HepG2 (cell line): Measurements from ENCODE around the gene HOXB4. TPM values are rescaled to one million over a fixed set of nuclear protein-coding genes. Genes with fewer than 3 reads are reported as not detected.

Experiments
- ATAC-seq: fragments of 200-7000 bp; cut with Tn5 transposase; 3 replicates; pipeline ENCODE4 v1.9.1; 2020; ENCODE audit warnings: mild to moderate bottlenecking, moderate library complexity
- BruUV-seq: library from RNA; stranded (reverse); fragments of 400-500 nt; replicated peaks from 2 replicates; lab custom pipeline; 2021; lab: Mats Ljungman, UMichigan
- CTCF ChIA-PET: fragments of 300-600 bp; formaldehyde crosslinking; extraction: SDS; loops from one replicate; lab custom pipeline; 2021; ENCODE audit warnings: low total read pairs, inconsistent platforms, low intra/inter-chr PET ratio; lab: Yijun Ruan, JAX
- POLR2A ChIA-PET: fragments of 350-600 bp; sonication (Branson Sonifier 250); formaldehyde crosslinking; loops from one replicate; lab custom pipeline; 2020; ENCODE audit warnings: antibody characterized with exemption, inconsistent platforms; lab: Yijun Ruan, JAX
- DNase-seq: peaks from one replicate; pipeline ENCODE4 v3.0.0-alpha.2; 2015; ENCODE audit warnings: low spot score
- FAIRE-seq: peaks from 3 replicates; lab custom pipeline; 2011; peaks lifted over from hg19 to GRCh38; lab: Jason Lieb, UNC
- H2AFZ ChIP-seq: one replicate; pipeline ENCODE4 v1.6.1; 2011; ENCODE audit warnings: low read length, inconsistent platforms
- H3K27ac ChIP-seq: fragments of 300-600 bp; 3 replicates; pipeline ENCODE4 v1.8.0; 2011; ENCODE audit warnings: mixed run types, mild to moderate bottlenecking, mixed read lengths, low read length, inconsistent platforms; ENCODE audit not compliant: insufficient read depth; ENCODE audit errors: extremely low read length
- H3K27me3 ChIP-seq, 2 experiments: fragments of 200-600 bp in 1 of 2; 2 replicates in 1 of 2; 3 replicates in 1 of 2; pipeline versions ENCODE4 v1.6.0 to v1.8.0; 2011; ENCODE audit warnings: low read length in 2 of 2, mild to moderate bottlenecking in 2 of 2, moderate library complexity in 2 of 2, inconsistent platforms in 1 of 2; ENCODE audit not compliant: insufficient read depth in 2 of 2, control insufficient read depth in 1 of 2
- H3K36me3 ChIP-seq, 2 experiments: fragments of 200-600 bp in 1 of 2; replicated peaks in 1 of 2; 2 replicates in 1 of 2; 3 replicates in 1 of 2; pipeline versions ENCODE4 v1.5.1 to v1.8.0; 2011; ENCODE audit warnings: low read length in 2 of 2, inconsistent platforms in 1 of 2; ENCODE audit not compliant: insufficient read depth in 2 of 2, control insufficient read depth in 1 of 2
- H3K4me1 ChIP-seq: 2 replicates; pipeline ENCODE4 v1.5.1; 2012; ENCODE audit warnings: low read length, inconsistent platforms; ENCODE audit not compliant: insufficient read depth
- H3K4me2 ChIP-seq: 2 replicates; pipeline ENCODE4 v1.6.0; 2011; ENCODE audit warnings: low read depth, low read length, inconsistent platforms
- H3K4me3 ChIP-seq, 3 experiments: fragments of 200-600 bp in 1 of 3; sonication (generic), shearing (Covaris generic) in 1 of 3; replicated peaks in 1 of 3; 2 replicates each; pipeline ENCODE4 v1.5.1; 2011 to 2016; ENCODE audit warnings: low read length in 3 of 3, inconsistent platforms in 2 of 3, low read depth in 2 of 3, mild to moderate bottlenecking in 2 of 3, control low read depth in 1 of 3, mixed read lengths in 1 of 3; ENCODE audit not compliant: insufficient read depth in 1 of 3
- H3K79me2 ChIP-seq: one replicate; pipeline ENCODE4 v1.6.1; 2011; ENCODE audit warnings: low read length, inconsistent platforms; ENCODE audit not compliant: insufficient read depth
- H3K9ac ChIP-seq: 2 replicates; pipeline ENCODE4 v1.6.0; 2011; ENCODE audit warnings: mild to moderate bottlenecking, low read depth, low read length, inconsistent platforms; ENCODE audit not compliant: insufficient read depth
- H3K9me3 ChIP-seq: 2 replicates; pipeline ENCODE4 v1.5.1; 2012; ENCODE audit warnings: mild to moderate bottlenecking, low read length
- H4K20me1 ChIP-seq: 2 replicates; pipeline ENCODE4 v1.6.0; 2011; ENCODE audit warnings: inconsistent platforms, mild to moderate bottlenecking, low read length, moderate library complexity; ENCODE audit not compliant: insufficient read depth
- ATF7 ChIP-seq, 2 experiments: fragments of 450-650 bp in 1 of 2; sonication (generic) in 1 of 2; formaldehyde crosslinking in 1 of 2; IDR thresholded peaks; 2 replicates each; pipeline versions ENCODE4 v1.4.0 to v1.6.1; 2016 to 2020; ENCODE audit warnings: antibody characterized with exemption in 1 of 2, mild to moderate bottlenecking in 1 of 2, missing genetic modification reagents in 1 of 2
- HNRNPK ChIP-seq: fragments of 200-400 bp; formaldehyde crosslinking; IDR thresholded peaks from 2 replicates; pipeline ENCODE4 v1.6.1; 2018; ENCODE audit warnings: low read length, low read depth, moderate library complexity, mild to moderate bottlenecking; ENCODE audit not compliant: poor library complexity, severe bottlenecking
- MIER2 ChIP-seq: IDR thresholded peaks from 2 replicates; pipeline ENCODE4 v1.6.1; 2016; ENCODE audit warnings: missing biosample characterization, missing genetic modification reagents
- PHF8 ChIP-seq: sonication (generic); formaldehyde crosslinking; IDR thresholded peaks from 2 replicates; pipeline ENCODE4 v1.5.0; 2020; ENCODE audit warnings: missing genetic modification reagents
- RBAK ChIP-seq: sonication (generic); formaldehyde crosslinking; IDR thresholded peaks from 2 replicates; pipeline ENCODE4 v1.5.1; 2020; ENCODE audit warnings: mild to moderate bottlenecking, missing genetic modification reagents
- RFXANK ChIP-seq: IDR thresholded peaks from 2 replicates; pipeline ENCODE4 v1.6.1; 2016
- SMYD3 ChIP-seq: sonication (generic); formaldehyde crosslinking; IDR thresholded peaks from 2 replicates; pipeline ENCODE4 v1.8.1; 2023; ENCODE audit warnings: mild to moderate bottlenecking, missing genetic modification reagents
- SOX5 ChIP-seq: IDR thresholded peaks from 2 replicates; pipeline ENCODE4 v1.6.1; 2016; ENCODE audit warnings: borderline replicate concordance
- ZBTB39 ChIP-seq: sonication (generic); formaldehyde crosslinking; IDR thresholded peaks from 2 replicates; pipeline ENCODE4 v1.5.0; 2020; ENCODE audit warnings: missing genetic modification reagents
- ZBTB8A ChIP-seq: sonication (generic); formaldehyde crosslinking; IDR thresholded peaks from 2 replicates; pipeline ENCODE4 v1.4.0; 2020; ENCODE audit warnings: mild to moderate bottlenecking, low read depth, missing genetic modification reagents, borderline replicate concordance
- ZFP82 ChIP-seq: sonication (generic); formaldehyde crosslinking; IDR thresholded peaks from 2 replicates; pipeline ENCODE4 v1.5.1; 2020; ENCODE audit warnings: mild to moderate bottlenecking, missing genetic modification reagents, borderline replicate concordance
- ZNF10 ChIP-seq: sonication (generic); formaldehyde crosslinking; IDR thresholded peaks from 2 replicates; pipeline ENCODE4 v1.4.0; 2020; ENCODE audit warnings: mild to moderate bottlenecking, low read depth, missing genetic modification reagents, borderline replicate concordance
- ZNF747 ChIP-seq: sonication (generic); formaldehyde crosslinking; IDR thresholded peaks from 2 replicates; pipeline ENCODE4 v1.8.1; 2023; ENCODE audit warnings: missing genetic modification reagents, mild to moderate bottlenecking, borderline replicate concordance
- ZNF777 ChIP-seq: sonication (generic); formaldehyde crosslinking; IDR thresholded peaks from 2 replicates; pipeline ENCODE4 v1.4.0; 2020; ENCODE audit warnings: missing genetic modification reagents
- WGBS: methylation state at CpG from one replicate; pipeline ENCODE4 v1.1.6; 2017; ENCODE audit warnings: low lambda C conversion rate; 5-methylcytosine and 5-hydroxymethylcytosine counted together
- in situ Hi-C: cut with HindIII; loops from 2 replicates; pipeline ENCODE4 v1.10.0; 2017; ENCODE audit warnings: low pct_unique_long_range_greater_than_20kb; ENCODE audit not compliant: extremely low pct_ligation_motif_present
- intact Hi-C: fragments of 100-400 bp; cut with micrococcal nuclease; formaldehyde crosslinking; loops from one replicate; pipeline ENCODE4 v1.10.0; 2022; ENCODE audit not compliant: unreplicated experiment
- polyA plus RNA-seq, 8 experiments: library from polyadenylated mRNA; depleted of rRNA in 3 of 8; stranded (reverse) in 7 of 8; unstranded in 1 of 8; fragments of >200 nt; fragmentation: Illumina TruSeq in 4 of 8; extraction: Trizol in 4 of 8; gene quantifications; 2 replicates each; pipeline versions ENCODE4 v1.2.1 to v1.2.3, GENCODE V29; 2011 to 2016; ENCODE audit warnings: low read depth in 4 of 8, missing spikeins in 1 of 8, mixed read lengths in 1 of 8; ENCODE audit not compliant: insufficient read depth in 1 of 8
- total RNA-seq, 5 experiments: library from RNA; depleted of rRNA; stranded (reverse); fragments of >200 nt; fragmentation: Illumina TruSeq; extraction: Trizol; gene quantifications; 2 replicates each; pipeline ENCODE4 v1.2.3, GENCODE V29; 2016; ENCODE audit warnings: low read depth in 1 of 5
- TF ChIP-seq, protein P1 (sequence below): sonication (generic); formaldehyde crosslinking; IDR thresholded peaks from 2 replicates; pipeline ENCODE4 v1.8.1; 2023; ENCODE audit warnings: missing genetic modification reagents, inconsistent platforms, borderline replicate concordance
- TF ChIP-seq, protein P2 (sequence below): sonication (generic); formaldehyde crosslinking; IDR thresholded peaks from 2 replicates; pipeline ENCODE4 v1.9.0; 2022; ENCODE audit warnings: low read depth, missing genetic modification reagents

Gene HOXB4
- total and polyA plus RNA-seq, 2 of the 13 experiments (the other 11 are each of a cell fraction or from before 2014, with no cell fraction given): not detected

DNA sequence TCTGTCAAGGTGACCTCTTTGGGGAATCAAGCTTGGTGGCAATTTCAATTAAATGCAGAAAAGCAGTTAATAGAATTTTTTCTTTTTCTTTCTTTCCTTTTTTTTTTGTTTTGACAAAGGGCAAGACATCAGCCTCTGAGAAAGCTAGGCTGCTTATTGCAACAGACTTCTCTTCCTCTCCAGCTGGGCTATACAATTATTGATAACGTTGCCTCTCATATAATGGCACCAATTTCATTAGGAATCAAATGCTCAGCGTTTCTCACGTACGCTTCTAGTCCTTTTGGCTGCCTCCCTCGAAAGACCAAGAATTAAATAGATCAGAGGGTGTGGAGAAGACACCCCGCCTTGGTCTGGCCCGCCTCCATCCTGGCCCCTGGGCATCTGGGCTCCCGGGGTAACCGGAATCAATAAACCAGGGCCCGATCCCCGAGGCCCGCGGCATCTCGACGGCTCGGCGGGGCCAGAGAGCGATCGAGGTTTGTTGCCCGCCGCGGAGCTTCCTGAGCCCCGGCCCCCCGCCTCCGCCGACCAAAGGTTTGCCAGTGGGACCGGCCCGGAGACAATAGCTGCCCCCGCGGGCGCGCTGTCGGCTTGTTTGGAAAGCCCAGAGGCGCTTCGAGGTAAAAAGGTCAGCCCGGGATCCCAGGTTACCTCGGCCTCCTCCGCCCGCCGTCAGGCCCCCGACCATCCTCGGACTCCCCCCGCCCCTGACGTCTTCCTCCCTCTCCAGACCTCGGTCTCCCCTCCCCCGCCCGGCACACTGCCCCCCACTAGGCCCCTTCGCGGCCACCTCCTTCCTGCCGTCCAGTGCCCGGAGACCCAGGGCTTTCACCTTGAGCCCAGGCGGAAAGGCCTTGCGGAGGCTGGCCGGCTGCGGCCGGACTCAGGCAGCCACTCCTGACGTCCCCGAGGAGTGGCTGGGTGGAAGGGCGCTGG is 51.3 kb downstream of the HOXB4 start:
- FAIRE-seq: no peak
- WGBS: 32% methylated on average over 24 of the region's 59 CpGs
- no peaks in the 10 kb centered on the region for H4K20me1 ChIP-seq
- intact Hi-C loops (no loop called here), in situ Hi-C loops (no loop called here)
- peaks cover 6 to 71% of the 10 kb centered on the region in 2 experiments for H3K27me3 ChIP-seq
- no peaks in the 10 kb centered on the region for H3K36me3 ChIP-seq
- BruUV-seq: no TSS peak
- H3K27ac ChIP-seq: no peak overlapping the region
- no peaks in the 10 kb centered on the region for H3K4me1 ChIP-seq
- no peaks in the 10 kb centered on the region for H3K79me2 ChIP-seq
- H3K4me3 ChIP-seq: no peak overlapping the region
- no peak overlapping the region for H3K4me2 ChIP-seq
- ChIA-PET POLR2A (no interaction called here), CTCF (no interaction called here)
- no peaks in the 10 kb centered on the region for H3K9me3 ChIP-seq
- TF ChIP-seq HNRNPK (peak; percentile 23), SOX5 (CRISPR knock-in tag) (no peak), ZNF747 (CRISPR knock-in tag) (no peak), PHF8 (CRISPR knock-in tag) (no peak), ATF7 (IDR thresholded peaks at IDR 0.05) (no peak), ATF7 (CRISPR knock-in tag; IDR thresholded peaks at IDR 0.05) (no peak), ZFP82 (no peak), ZBTB8A (CRISPR knock-in tag) (no peak), SMYD3 (CRISPR knock-in tag) (no peak), ZBTB39 (no peak), RBAK (no peak), ZNF10 (CRISPR knock-in tag) (no peak), RFXANK (CRISPR knock-in tag) (no peak), ZNF777 (CRISPR knock-in tag) (peak; percentile 22; the same call in 1 of the 2 replicates), MIER2 (no peak)
- TF ChIP-seq, protein P1, sequence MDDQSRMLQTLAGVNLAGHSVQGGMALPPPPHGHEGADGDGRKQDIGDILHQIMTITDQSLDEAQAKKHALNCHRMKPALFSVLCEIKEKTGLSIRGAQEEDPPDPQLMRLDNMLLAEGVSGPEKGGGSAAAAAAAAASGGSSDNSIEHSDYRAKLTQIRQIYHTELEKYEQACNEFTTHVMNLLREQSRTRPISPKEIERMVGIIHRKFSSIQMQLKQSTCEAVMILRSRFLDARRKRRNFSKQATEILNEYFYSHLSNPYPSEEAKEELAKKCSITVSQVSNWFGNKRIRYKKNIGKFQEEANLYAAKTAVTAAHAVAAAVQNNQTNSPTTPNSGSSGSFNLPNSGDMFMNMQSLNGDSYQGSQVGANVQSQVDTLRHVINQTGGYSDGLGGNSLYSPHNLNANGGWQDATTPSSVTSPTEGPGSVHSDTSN: no peak
- TF ChIP-seq, protein P2, sequence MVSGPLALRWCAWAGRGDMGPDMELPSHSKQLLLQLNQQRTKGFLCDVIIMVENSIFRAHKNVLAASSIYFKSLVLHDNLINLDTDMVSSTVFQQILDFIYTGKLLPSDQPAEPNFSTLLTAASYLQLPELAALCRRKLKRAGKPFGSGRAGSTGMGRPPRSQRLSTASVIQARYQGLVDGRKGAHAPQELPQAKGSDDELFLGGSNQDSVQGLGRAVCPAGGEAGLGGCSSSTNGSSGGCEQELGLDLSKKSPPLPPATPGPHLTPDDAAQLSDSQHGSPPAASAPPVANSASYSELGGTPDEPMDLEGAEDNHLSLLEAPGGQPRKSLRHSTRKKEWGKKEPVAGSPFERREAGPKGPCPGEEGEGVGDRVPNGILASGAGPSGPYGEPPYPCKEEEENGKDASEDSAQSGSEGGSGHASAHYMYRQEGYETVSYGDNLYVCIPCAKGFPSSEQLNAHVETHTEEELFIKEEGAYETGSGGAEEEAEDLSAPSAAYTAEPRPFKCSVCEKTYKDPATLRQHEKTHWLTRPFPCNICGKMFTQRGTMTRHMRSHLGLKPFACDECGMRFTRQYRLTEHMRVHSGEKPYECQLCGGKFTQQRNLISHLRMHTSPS (CRISPR knock-in tag): no peak
- no peak overlapping the region for H3K9ac ChIP-seq
- H2AFZ ChIP-seq: no peak overlapping the region
- no peak for DNase-seq
- ATAC-seq: no peak
